Activated CD8-positive, alpha-beta memory T cell treated with anti-CD3 and anti-CD28 coated beads, Interleukin-2, amount 50 U/mL, for 4 hours (primary cell): Measurements from ENCODE around the gene SORBS2.
"Not testable (repeated sequence)": the region's sequence is repeated elsewhere in the genome, so short reads cannot be mapped to it uniquely, and the experiment has no call there.

Experiments
- DNase-seq: peaks from one replicate; pipeline ENCODE4 v3.0.0-alpha.2; 2020

The SORBS2 gene

GRCh38 chr4:185734214-185734613 is 77.8 kb downstream of the SORBS2 start:
- DNase-seq, result no peak

GRCh38 chr4:185730849-185731608 is 81.0 kb downstream of the SORBS2 start:
- DNase-seq, result no peak

GRCh38 chr4:185730387-185730786 is 81.6 kb downstream of the SORBS2 start:
- DNase-seq, result no peak

GRCh38 chr4:185729391-185729804 is 82.6 kb downstream of the SORBS2 start:
- no peak for DNase-seq

GRCh38 chr4:185728893-185729292 is 83.1 kb downstream of the SORBS2 start:
- DNase-seq, result no peak

GRCh38 chr4:185726931-185727330 is 85.1 kb downstream of the SORBS2 start:
- no peak for DNase-seq

GRCh38 chr4:185723631-185724260 is 88.2 kb downstream of the SORBS2 start:
- no peak for DNase-seq

GRCh38 chr4:185722029-185722316 is 90.0 kb downstream of the SORBS2 start:
- no peak for DNase-seq

- no peak for DNase-seq
Observed at GRCh38 chr4:185721190-185722028, 90.6 kb downstream of the SORBS2 start.

GRCh38 chr4:185719500-185719858 is 92.5 kb downstream of the SORBS2 start:
- no peak for DNase-seq

GRCh38 chr4:185718578-185719499 is 93.2 kb downstream of the SORBS2 start:
- no peak for DNase-seq

GRCh38 chr4:185717377-185717741 is 94.6 kb downstream of the SORBS2 start:
- DNase-seq, result no peak

- DNase-seq, result no peak
Observed at GRCh38 chr4:185716577-185717376, 95.2 kb downstream of the SORBS2 start.

GRCh38 chr4:185716141-185716551 is 95.8 kb downstream of the SORBS2 start:
- no peak for DNase-seq

GRCh38 chr4:185714524-185714923 is 97.5 kb downstream of the SORBS2 start:
- DNase-seq, result not testable (repeated sequence)

- DNase-seq, result no peak
Observed at GRCh38 chr4:185713731-185714130, 98.3 kb downstream of the SORBS2 start.

GRCh38 chr4:185713272-185713671 is 98.7 kb downstream of the SORBS2 start:
- no peak for DNase-seq

GRCh38 chr4:185712350-185713024 is 99.5 kb downstream of the SORBS2 start:
- DNase-seq, result no peak

GRCh38 chr4:185711726-185712125 is 100.3 kb downstream of the SORBS2 start:
- DNase-seq, result no peak

GRCh38 chr4:185710487-185710995 is 101.5 kb downstream of the SORBS2 start:
- no peak for DNase-seq

GRCh38 chr4:185709802-185710486 is 102.0 kb downstream of the SORBS2 start:
- DNase-seq, result no peak
